Mesothelial cell of epicardium (in vitro differentiated cells): ENCODE measurements around the gene IDUA. TPM values are rescaled to one million over a fixed set of nuclear protein-coding genes. Genes with fewer than 3 reads are reported as not detected.

Experiments
- DNase-seq, 2 experiments: peaks; one replicate each; pipeline ENCODE4 v3.0.0; 2021; ENCODE audit warnings: low spot score in 2 of 2; ENCODE audit not compliant: unreplicated experiment in 2 of 2
- H3K27ac Mint-ChIP-seq: 2 replicates; pipeline ENCODE4 v1.8.0; 2021; ENCODE audit warnings: mixed read lengths
- H3K27me3 Mint-ChIP-seq: 2 replicates; pipeline ENCODE4 v1.8.0; 2021; ENCODE audit warnings: low read depth, mixed read lengths
- H3K36me3 Mint-ChIP-seq: 2 replicates; pipeline ENCODE4 v1.8.0; 2021; ENCODE audit warnings: mixed read lengths
- H3K4me1 Mint-ChIP-seq: 2 replicates; pipeline ENCODE4 v1.8.0; 2021; ENCODE audit warnings: mixed read lengths
- H3K4me3 Mint-ChIP-seq: 2 replicates; pipeline ENCODE4 v1.8.0; 2021; ENCODE audit warnings: mild to moderate bottlenecking, moderate library complexity, mixed read lengths
- H3K9me3 Mint-ChIP-seq: 2 replicates; pipeline ENCODE4 v1.8.0; 2021; ENCODE audit warnings: mixed read lengths
- total RNA-seq: library from RNA; stranded (reverse); gene quantifications from 3 replicates; pipeline ENCODE4 v1.2.1, GENCODE V29; 2021
- TF ChIP-seq, protein P1 (sequence below): fragments of 200-600 bp; sonication (generic); IDR thresholded peaks from one replicate; pipeline ENCODE4 v1.5.0; 2021; ENCODE audit warnings: antibody characterized with exemption; ENCODE audit not compliant: unreplicated experiment

Gene IDUA
- total RNA-seq, 1 donor from 2014 or later = 68.6 TPM

DNA sequence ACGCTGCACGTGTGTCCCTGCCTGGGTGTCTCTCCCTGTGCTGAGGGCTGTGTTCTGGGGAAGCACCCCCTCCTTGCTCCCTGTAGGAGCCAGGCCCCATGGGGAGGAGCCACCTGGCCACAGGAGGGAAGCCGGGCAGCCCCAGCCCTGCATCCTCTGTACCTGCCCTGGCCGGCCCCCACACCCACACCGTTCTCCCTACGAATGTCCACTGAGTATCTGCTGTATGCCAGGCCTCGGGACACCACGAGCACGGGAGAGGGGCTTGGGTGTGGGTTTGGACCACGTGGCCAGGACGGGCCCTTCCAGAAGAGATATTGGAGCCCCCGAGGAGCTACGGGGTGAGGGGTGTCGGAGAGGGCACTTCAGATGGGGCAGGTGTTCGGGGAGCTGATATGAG is 30.9 kb downstream of the IDUA start:
- Mint-ChIP-seq H3K9me3 (no peaks in the 10 kb centered on the region), H3K4me1 (peaks cover 11% of the 10 kb centered on the region), H3K36me3 (no peaks in the 10 kb centered on the region), H3K27ac (no peak overlapping the region), H3K27me3 (no peaks in the 10 kb centered on the region), H3K4me3 (no peak overlapping the region)
- TF ChIP-seq, protein P1, sequence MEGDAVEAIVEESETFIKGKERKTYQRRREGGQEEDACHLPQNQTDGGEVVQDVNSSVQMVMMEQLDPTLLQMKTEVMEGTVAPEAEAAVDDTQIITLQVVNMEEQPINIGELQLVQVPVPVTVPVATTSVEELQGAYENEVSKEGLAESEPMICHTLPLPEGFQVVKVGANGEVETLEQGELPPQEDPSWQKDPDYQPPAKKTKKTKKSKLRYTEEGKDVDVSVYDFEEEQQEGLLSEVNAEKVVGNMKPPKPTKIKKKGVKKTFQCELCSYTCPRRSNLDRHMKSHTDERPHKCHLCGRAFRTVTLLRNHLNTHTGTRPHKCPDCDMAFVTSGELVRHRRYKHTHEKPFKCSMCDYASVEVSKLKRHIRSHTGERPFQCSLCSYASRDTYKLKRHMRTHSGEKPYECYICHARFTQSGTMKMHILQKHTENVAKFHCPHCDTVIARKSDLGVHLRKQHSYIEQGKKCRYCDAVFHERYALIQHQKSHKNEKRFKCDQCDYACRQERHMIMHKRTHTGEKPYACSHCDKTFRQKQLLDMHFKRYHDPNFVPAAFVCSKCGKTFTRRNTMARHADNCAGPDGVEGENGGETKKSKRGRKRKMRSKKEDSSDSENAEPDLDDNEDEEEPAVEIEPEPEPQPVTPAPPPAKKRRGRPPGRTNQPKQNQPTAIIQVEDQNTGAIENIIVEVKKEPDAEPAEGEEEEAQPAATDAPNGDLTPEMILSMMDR = no peak
- no peak for DNase-seq

DNA sequence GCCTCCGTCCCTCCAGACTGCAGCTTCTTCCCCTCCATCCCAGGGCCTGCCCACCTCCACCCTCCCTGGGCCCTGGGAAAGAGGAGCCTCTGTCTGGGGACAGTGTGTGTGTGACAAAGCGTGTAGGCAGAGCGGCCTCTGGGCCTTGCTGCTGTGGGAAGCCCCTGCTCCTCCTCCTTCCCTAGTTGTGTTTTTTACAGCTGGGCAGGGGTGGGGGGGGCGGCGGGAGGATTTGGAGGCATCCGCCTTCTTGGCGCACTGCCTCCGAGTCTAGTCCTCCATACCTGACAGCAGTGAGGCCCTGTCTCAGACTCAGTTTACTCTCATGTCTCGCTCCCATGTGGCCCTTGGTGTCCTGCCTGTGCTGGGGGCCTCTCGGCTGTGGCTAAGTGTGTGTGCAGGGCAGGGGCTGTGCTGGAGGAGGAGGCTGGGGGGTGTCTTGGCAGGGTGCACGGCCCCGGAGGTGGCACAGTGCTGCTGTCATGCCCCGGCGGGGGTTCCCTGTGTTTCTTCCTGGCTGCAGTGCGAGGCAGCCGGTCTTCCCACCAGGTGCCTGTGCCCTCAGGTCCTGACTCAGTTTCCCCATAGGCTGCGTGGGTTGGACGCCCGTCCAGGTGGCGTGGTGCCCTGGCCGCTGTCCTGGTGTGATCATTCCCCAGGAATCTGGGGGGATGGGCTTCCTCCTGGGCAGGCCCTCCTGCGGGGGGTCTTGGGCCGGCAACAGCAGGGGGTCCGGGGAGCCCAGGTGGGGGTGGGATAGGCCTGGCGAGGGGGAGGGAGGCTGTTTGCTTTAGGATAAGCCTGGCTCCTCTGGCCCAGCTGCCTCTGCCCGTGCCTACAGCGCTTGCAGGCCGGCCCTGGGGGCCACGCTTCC is 31.5 kb downstream of the IDUA start:
- H3K4me1 Mint-ChIP-seq = peaks cover 11% of the 10 kb centered on the region
- H3K27ac Mint-ChIP-seq = no peak overlapping the region
- no peak overlapping the region for H3K4me3 Mint-ChIP-seq
- TF ChIP-seq, protein P1 = no peak
- no peaks in the 10 kb centered on the region for H3K36me3 Mint-ChIP-seq
- DNase-seq = no peak
- H3K9me3 Mint-ChIP-seq = no peaks in the 10 kb centered on the region
- no peaks in the 10 kb centered on the region for H3K27me3 Mint-ChIP-seq

DNA sequence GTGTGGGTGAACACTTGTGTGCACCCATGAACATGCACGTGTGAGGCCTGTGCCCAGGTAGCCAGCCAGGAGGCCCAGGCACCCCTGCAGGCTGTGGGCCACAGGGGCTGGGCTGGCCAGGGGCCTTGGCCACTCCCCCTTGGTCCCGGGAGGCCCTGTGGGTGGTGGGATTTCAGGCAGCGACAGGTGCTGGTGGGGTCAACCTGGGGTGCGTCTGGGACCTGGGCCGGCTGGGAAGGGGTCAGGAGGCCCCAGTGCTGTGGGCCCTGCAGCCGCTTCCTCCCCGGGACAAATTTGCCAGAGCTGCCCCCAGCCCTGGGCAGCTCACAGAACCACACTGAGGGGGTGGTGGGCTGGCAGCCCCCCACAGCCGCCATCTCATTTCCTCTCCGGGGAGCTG is 32.5 kb downstream of the IDUA start:
- peaks cover 1% of the 10 kb centered on the region for H3K36me3 Mint-ChIP-seq
- no peaks in the 10 kb centered on the region for H3K27me3 Mint-ChIP-seq
- H3K27ac Mint-ChIP-seq = no peak overlapping the region
- no peak overlapping the region for H3K4me3 Mint-ChIP-seq
- DNase-seq = no peak
- no peaks in the 10 kb centered on the region for H3K9me3 Mint-ChIP-seq
- peaks cover 11% of the 10 kb centered on the region for H3K4me1 Mint-ChIP-seq
- TF ChIP-seq, protein P1 = no peak

DNA sequence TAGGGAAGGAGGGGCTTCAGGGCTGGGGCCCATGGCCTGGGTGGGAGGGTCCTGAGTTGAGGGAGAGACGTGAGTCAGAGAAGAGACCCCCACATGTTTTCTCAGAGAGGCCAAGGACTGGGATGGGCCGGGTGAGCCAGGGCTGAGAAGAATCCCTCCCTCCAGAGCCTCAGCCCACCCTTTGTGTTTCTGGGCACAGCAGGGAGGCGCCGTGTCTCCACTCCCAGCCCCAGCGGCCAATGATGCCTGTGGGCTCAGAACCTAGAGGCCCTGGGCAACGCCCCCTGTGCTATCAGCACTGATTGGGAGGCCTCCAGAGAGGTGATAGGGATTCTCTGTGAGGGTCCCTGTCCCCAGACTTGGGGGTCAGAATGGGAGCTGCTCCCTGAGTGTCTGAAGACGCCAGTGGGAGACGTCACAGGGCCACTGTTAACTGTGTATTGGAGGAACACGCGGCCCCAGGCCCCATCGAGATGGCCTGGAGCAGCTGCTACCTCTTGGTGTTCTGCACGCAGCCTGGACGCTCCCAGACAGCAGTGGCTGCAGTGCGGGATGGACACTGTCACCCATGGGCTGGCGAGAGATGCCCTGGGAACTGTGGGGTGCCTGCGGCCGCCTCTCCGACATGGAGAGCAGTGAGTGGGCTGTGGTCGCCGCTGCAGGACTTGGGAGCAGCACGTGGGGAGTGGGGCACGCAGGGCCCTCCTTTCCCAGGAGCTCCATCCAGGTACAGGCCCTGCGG is 33.1 kb downstream of the IDUA start:
- peaks cover 1% of the 10 kb centered on the region for H3K36me3 Mint-ChIP-seq
- H3K27me3 Mint-ChIP-seq = no peaks in the 10 kb centered on the region
- DNase-seq = no peak
- no peak overlapping the region for H3K27ac Mint-ChIP-seq
- peaks cover 11% of the 10 kb centered on the region for H3K4me1 Mint-ChIP-seq
- H3K4me3 Mint-ChIP-seq = no peak overlapping the region
- TF ChIP-seq, protein P1 = no peak
- H3K9me3 Mint-ChIP-seq = no peaks in the 10 kb centered on the region

DNA sequence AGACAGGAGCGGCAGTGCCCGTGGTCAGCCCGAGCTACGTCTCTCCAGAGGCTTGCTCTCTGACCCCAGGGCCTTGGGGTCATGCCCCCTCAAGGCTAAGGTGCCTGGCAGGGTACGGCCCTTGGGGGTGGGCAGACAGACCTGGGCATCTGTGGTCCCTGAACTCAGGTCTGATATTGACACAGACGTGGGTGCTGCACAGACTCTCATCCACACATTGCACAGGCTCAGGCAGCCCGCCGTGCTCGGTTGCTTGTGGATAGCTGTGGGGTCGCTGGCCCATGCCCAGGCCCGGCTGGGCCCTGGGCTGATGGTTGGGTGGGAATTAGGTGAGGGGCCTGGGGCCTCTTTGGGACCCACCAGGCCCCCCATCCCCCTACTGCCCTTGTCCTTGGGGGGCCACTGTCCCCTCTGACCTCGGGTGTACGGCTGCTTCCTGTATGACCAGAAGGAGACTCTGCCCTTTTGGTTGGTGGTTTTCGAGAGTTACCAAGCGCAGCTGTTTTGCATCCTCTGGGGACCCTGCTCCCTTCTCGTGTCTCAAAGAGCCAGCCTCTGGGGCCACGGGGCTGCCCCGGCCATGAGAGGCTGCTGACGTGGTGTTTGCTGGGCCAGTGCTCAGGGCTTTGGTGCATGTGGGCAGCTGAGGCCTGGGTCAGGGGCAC is 34.7 kb downstream of the IDUA start:
- Mint-ChIP-seq H3K9me3 (no peaks in the 10 kb centered on the region), H3K4me1 (peaks cover 11% of the 10 kb centered on the region), H3K36me3 (peaks cover 7% of the 10 kb centered on the region), H3K4me3 (no peak overlapping the region), H3K27me3 (no peaks in the 10 kb centered on the region), H3K27ac (no peak overlapping the region)
- no peak for DNase-seq
- TF ChIP-seq, protein P1 = no peak
